Vagina (tissue), 2 donors: ENCODE data around the gene PDE3B.

Experiments used
- POLR2A ChIP-seq, 2 donors: fragments of 450-650 bp; IDR thresholded peaks; one replicate each; pipeline ENCODE4 v1.6.1; 2017; ENCODE audit warnings: antibody characterized with exemption in 2 of 2, mild to moderate bottlenecking in 2 of 2, moderate library complexity in 2 of 2
- TF ChIP-seq, protein P1 (sequence below), 3 experiments: fragments of 450-650 bp in 2 of 3; fragments of 200-600 bp in 1 of 3; sonication (generic) in 1 of 3; IDR thresholded peaks; one replicate each; pipeline ENCODE4 v1.5.1; 2017 to 2019; ENCODE audit warnings: antibody characterized with exemption in 3 of 3, mild to moderate bottlenecking in 2 of 3, moderate library complexity in 2 of 3

DNA sequence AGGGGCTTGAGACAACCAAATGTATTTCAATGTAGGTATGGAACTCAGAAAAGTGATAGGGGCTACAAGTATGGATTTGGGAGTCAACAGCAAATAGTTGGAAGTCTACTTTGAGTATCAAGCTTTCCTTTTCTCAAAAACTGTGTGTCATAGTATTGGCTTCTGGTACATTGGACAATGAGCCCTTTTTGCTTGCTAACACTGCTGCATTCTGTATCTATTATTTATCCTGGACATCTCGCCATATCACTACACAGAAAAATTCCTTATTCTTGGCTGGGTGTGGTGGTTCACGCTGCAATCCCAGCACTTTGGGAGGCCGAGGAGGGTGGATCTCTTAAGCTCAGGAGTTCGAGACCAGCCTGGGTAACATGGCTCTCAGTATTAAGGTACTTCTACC is 230.0 kb downstream of the PDE3B start:
- TF ChIP-seq, protein P1, sequence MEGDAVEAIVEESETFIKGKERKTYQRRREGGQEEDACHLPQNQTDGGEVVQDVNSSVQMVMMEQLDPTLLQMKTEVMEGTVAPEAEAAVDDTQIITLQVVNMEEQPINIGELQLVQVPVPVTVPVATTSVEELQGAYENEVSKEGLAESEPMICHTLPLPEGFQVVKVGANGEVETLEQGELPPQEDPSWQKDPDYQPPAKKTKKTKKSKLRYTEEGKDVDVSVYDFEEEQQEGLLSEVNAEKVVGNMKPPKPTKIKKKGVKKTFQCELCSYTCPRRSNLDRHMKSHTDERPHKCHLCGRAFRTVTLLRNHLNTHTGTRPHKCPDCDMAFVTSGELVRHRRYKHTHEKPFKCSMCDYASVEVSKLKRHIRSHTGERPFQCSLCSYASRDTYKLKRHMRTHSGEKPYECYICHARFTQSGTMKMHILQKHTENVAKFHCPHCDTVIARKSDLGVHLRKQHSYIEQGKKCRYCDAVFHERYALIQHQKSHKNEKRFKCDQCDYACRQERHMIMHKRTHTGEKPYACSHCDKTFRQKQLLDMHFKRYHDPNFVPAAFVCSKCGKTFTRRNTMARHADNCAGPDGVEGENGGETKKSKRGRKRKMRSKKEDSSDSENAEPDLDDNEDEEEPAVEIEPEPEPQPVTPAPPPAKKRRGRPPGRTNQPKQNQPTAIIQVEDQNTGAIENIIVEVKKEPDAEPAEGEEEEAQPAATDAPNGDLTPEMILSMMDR (IDR thresholded peaks at IDR 0.05), result no peak
- TF ChIP-seq POLR2A (IDR thresholded peaks at IDR 0.05), result no peak
